Stimulated activated CD8-positive, alpha-beta memory T cell treated with anti-CD3 and anti-CD28 coated beads, Interleukin-15, amount 100 ng/mL, for 1 hour (primary cell): ENCODE measurements around the gene TXNDC5.

Experiments used
- DNase-seq: peaks from one replicate; pipeline ENCODE4 v3.0.0-alpha.2; 2020; ENCODE audit warnings: low read depth

TXNDC5 gene

DNA sequence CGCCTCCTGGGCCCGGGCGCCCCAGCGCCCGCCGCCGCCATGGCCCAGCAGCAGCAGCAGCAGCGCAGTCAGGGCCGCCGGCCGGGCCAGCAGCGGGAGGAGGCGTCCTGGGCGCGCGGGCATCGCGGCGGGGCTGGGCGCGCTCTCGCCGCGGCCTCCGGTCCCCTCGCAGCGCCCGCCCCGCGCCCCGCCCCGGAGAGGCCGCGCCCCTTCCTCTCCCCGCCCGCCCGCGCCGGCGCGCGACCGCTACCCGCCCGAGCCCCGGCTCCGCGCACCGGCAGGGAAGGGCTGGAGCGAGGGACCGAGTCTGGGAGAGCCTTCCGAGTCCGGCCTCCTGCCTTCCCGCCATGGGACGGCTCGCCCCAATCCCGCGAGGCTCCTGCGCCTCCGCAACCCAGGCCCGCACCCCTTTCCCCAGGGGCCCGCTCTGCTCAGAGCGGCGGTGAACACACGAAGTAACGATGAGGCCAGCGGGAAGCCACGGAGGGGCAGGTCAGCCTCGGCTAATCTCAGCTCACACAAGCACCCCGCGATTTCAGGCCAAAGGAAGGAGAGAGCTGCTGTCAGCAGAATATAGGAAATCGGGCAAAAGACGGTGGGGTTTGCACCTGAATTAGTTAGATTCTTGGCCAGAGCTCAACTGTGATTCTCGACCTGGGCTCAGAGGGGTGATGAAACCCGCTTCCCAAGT lies at the start of gene TXNDC5:
TXNDC5 (minus strand) TSS at position 135 of the 691 bp plus-strand sequence; CDS start at position 123, 12 bp downstream.
- DNase-seq: peak; percentile 40

DNA sequence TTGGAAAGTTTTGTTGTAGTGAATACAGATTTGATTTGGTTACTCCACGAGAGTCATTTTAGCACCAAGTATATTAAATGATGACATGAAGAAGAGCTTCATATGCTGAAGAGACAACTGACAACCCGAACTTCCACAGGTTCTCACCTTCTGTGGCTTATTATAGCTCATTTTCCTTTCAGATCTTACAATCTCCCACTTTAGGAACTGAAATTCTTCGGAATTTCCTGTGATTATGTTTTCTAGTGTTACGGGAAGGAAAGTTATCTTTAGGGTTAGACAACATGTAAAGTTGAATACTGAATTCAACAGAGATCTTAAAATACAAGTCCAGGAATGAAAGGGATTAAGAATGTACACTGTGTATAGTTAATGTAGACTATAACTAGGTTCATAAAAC lies 49.6 kb upstream of the TXNDC5 start:
- DNase-seq: no peak

DNA sequence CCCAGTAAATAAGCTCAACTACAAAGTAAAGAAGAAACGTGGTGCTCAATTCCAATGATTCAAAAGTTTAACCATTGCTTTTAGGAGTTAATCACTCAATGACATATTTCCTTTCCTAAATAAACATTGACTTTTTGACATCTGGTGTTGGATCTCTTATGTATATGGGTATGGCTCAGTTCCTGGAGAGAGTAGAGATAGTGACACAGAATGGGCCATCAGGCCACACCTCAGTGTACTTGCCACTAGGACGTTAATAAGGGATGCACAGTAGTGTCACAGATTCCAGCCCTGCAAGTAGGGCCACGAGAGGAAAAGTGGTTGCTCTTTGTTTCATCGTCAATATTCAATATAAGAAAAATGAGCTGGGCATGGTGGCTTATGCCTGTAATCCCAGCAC lies 48.9 kb upstream of the TXNDC5 start:
- DNase-seq: no peak

DNA sequence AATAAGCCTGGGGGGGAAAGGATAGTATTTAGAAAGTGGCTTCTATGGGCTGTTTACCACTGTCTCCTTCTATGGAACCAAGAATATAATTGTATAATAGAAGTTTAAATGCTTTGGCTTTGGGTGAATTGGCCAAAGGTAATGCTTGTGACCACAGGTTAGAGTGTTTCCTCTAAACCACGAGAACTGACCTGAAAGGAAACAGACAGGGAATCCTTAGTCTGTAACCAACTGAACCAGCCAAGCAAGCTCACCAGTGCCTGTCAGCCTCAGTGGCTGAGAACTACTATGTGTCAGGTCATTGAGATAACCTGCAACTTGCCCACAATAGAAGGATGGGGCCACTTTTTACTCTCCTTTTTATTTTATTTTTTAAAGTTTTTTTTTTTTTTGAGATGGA lies 47.9 kb upstream of the TXNDC5 start:
- DNase-seq: no peak

DNA sequence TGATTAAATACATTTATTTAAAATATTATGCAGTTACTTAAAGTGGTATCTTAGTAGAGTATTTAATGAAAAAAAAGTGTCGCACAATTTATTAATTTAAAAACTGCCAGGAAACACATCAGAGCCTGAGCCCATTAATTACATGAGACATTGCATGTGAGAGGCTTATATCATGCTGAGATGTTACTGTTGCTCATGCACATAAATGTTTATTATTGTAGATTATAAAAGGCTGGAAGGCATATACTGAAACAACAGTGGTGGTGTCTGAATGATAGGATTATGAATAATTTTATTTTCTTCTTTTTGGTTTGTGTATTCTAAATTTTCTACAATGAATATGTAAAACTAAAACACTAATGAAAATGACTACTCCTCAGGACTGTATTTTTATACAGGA lies 45.7 kb upstream of the TXNDC5 start:
- DNase-seq: no peak

DNA sequence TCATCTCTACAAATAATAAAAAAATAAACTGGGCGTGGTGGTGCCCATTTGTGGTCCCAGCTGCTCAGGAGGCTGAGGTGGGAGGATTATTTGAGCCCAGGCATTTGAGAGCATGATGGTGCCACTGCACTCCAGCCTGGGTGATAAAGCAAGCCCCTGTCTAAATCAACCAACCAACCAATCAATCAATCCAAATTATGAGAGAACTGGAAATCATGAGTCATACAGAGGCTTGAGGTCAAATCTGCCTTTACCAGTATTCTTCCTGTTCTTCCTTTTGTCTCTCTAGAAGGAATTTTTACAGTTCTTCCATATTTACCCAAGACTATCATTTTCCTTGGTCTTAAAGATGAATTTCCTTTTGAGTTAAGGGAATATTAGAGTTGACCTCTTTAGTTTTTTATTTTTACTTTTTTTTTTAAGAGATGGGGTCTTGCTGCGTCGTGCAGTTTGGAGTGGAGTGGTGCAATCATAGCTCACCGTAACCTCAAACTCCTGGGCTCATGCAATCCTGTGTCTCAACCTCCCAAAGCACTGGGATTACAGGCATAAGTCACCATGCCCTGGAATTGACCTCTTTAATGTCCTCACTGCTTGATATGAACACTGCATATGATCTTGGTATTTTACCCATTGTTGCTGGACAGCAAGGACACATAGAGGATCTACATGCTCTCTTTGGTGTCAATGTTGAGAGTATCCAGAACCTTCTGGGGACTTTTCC lies 44.1 kb upstream of the TXNDC5 start:
- DNase-seq: no peak

DNA sequence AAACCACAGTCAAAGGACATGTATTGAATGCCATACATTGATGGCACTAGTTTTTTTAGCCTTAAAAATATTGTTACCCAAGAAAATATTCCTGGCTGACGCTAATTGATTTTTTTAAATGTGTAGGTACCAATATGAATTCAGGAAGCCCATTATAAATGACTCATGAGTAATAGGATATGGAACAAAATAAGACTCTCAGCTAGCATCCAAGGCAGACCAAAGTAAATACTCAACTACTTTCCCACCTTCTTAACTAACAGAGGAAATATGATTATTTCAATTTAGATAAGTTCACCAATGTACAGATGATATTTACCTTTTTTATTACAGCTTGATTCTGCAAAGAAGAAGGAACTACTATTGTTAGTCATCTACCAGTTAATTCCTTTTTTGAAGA lies 43.2 kb upstream of the TXNDC5 start:
- DNase-seq: no peak

DNA sequence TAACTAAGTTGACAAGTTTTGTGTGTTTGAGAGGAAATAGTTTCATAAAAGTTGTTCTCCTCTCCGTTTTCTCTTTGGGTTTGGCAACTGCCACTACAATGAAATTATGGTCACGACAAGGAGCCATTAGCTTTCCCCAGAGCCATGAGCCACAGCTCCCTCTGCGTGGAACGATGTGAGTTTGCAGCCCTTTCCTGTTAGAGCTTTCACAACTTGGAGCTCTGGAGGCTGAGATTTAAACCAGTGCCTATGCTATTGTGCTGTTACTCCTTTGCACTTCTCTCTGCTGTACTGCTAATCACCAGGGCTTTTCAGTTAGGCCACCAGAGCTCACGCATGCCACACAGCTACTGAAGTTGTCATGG lies 29.3 kb upstream of the TXNDC5 start:
- no peak for DNase-seq

DNA sequence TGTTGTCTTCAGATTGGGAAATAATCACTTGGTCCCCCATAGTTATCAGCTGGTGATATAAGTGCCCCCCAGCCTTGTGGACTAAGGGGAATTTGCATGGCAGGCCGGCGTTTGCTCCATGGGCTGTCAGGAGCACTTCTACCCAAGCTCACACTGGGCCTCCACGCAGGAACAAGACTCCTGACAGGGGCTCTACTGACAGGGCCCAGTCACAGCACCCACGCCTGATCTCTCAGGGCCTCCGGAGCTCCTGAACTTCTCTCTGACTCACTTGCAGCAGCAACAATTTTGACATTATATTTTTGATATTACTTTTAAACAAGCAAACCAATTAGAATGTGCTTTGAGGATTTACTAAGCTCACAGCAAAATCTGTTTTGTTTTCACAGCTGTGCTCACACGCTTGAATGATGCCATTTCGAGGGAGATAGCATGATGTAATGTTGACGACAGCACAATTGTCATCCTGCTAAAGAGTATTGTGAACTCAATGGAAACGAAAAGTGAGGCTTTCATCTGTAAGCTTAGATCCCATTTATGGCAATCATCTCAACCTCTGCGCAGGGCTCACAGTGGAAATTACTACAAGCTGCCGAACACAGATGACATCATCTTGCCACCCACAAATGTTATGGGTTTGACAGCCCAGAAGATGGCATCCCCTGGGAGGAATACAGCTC lies 28.7 kb upstream of the TXNDC5 start:
- DNase-seq: no peak

DNA sequence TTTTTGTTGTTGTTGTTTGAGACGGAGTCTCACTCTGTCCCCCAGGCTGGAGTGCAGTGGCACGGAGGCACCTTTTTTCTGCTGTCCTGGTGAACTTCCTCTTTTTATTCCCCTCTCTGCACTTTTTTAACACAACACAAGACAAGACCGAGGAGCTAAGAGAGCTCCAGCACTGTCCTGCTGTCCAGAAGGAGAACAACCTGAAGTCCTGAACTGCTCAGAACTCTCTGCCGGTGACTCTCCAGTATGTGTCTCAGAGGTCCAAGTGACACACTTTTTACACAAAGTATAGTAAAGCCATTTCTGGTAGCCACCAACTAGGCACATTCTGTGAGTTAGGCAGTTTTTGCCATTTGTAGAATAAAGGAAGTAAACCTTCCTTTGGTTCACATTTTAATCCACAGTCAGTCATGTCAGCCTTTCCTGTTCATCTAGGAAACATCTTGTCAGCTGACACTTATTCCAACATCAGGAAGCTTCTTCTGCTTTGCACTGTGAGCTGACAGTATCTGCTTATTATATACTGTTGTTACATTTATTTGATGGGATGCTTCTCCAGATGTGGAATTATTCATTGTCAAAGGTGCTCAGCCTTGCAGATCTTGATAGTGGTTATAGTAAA lies 28.1 kb upstream of the TXNDC5 start:
- no peak for DNase-seq

DNA sequence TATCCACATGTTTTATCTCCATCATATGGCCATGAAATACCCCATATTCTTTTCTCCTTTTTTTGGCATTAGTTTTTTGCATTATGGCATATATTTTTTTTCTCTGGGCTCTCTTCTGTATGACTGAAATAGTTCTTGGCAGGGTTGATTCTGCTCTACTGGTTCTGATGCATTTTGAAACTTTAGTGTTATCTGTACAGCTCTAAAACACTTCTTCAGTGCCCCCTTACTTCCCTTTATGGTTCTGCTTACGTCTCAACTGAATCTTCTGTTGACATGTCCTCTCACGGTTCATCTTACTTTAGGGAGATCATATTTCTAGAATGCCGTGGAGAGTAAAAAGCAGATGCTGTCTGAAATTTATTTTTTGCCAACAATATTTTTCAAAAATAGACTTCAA lies 23.2 kb upstream of the TXNDC5 start:
- no peak for DNase-seq

DNA sequence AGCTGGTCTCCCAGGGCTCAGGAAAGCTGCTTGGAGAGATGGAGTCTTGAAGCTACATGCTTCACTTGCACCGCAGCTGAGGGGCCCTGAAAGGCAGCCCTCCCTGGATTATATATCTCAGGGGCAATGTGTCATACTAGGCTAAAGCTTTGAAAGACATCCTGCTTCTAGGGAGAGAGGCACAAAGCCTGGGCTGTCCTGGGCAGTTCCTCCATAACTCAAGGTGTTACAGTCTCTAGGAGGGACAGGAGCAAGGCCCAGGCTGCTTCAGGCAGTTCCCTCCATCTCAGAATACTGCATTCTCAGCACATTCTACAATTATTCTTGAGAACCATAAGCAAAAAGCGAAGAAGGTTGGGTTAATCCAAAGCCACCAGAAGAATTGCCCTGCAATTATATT lies 22.0 kb upstream of the TXNDC5 start:
- no peak for DNase-seq

DNA sequence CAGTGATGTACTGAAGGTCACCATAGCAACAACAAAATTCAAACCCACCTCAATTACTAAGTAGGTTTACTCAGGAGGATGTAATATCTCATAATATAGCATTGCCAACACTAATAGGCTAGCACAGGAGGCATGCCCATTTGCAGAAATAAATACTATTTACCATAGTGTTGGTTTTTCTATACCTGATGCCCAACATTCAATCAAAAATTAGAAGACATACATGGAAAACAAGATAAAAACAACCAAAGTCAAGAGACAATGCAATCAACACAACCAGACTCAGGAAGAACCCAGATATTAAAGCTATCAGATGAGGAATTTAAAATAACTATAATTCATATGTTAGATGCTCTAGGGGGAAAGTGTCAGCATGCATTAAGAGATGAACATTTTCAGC lies 14.3 kb upstream of the TXNDC5 start:
- DNase-seq: no peak

DNA sequence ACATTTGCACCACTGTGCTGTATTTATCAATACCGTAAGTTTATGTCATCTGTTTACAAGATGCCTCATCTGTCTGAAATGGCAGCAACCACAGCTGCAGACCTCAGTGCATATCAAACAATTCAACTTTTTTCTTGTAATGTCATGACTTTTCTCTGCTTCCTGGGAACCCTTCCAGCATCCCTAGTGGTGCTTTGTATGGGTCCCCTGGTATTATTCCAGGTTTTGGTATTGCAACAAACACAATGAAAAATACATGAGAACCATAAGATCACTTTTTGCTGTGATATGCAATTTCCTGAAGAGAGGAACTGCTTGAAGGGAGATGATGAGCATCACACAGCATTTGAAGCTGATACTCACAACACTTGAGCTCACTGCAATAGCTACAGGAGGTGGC lies 12.0 kb upstream of the TXNDC5 start:
- no peak for DNase-seq

DNA sequence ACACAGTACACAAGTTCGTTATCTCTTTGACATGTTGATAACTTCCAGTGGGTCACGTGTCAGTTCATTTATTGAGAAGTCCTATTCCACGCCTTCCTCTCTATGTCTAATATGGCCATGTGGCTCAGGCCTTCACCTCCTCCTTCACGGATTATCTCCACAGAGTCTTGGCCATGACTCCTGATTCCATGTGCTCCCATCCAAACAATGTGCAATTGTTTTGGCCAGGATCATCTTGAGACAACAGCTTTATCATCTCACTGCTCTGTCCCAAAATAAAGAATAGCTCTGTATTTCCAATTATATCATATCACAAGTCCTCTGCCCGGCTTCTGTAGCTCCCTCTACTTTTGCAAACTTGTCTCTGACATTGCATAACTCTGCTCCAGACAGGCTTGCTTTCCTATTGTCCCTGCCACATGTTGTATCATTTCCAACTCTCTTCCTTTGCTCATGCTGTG lies 11.1 kb upstream of the TXNDC5 start:
- no peak for DNase-seq

DNA sequence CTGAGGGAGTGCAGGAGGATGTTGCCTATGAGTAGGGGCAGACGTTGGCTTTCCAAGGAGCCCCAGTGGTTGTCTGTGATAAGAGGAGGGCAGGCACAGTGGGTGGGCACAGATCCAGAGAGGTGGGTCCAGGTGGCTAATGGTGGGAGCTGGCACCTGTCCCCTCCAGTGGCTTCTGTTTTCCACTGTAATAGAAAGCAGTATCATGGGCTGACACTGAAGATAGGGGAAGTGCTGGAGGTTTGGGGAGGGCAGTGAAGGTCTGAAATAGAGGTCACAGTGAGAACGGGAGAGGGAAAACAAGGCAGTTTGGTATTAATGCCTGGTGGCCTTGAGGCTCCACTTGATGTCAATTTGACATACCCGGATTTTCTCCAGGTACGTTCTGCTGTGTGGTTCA lies 10.5 kb upstream of the TXNDC5 start:
- no peak for DNase-seq

DNA sequence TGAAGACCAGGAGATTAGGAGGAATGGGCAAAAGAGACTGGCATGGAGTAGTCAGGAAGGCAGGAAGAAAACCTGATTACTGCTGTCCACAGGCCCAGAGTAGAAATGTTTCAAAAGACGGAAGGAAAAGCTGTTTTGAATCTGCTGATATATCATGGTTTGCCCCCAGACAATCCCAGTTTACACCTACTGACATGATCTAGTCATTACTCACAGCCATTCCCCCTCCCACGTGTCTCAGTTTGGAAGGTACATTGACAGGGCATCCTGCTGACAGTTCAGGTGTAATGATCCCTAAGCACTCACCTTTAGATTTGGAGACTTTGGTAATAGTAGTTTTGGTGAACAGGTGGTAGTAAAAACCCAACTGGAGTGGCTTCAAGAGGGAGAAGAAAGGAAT lies 9.8 kb upstream of the TXNDC5 start:
- DNase-seq: no peak

DNA sequence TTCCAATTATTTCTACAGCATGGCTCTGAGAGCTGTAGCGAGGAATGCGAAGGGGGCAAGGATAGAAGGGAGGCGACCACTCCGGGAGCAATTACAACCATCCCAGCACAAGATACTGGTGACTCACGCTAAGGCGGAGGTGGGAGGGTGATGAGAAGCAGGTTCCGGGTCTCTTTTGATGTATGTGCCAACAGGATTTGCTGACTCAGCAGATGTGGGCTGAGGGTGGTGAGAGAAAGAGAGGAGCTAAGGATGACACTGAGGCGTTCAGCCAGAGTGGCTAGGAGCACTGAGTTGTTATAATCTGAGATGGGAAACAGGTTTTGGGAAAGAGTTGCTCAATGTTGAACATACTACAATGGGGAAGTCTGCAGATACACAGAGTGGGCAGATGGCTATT lies 9.3 kb upstream of the TXNDC5 start:
- no peak for DNase-seq

DNA sequence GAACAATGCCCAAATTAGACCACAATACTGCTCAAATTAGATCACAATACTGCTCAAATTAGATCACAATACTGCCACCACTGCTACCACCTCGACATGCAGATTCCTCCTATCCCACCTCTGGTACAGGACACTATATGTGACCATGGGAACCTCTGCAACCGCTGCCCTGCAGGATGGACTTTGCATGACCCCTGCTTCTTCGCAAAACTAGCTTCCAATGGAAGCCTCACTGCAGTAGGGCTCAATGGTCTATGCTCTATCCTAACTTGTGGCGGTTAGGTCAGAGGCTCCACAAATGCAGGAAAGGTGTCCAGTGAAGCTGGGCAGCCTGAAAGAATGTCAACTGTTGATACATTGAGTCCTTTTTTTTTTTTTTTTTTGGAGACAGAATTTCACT lies 7.8 kb upstream of the TXNDC5 start:
- DNase-seq: no peak

DNA sequence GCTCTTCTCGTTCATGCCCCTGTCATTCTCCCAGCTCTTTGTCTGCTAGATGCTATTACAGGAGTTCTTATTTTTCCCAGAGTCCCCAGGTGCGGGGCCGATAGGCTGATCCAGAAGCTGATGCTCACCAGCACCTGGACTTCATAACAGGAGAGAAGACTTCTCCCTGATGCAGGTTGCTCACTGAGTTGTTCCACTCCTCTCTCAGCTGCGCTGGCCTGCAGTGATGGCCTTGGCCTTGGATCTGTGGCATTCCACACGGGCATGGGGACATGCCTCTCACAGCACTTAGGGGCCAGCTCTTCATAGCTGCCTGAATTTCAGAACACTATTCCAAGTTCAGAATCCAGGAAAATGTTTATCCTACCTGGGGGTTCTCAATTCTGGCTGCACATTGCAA lies 7.1 kb upstream of the TXNDC5 start:
- DNase-seq: no peak

DNA sequence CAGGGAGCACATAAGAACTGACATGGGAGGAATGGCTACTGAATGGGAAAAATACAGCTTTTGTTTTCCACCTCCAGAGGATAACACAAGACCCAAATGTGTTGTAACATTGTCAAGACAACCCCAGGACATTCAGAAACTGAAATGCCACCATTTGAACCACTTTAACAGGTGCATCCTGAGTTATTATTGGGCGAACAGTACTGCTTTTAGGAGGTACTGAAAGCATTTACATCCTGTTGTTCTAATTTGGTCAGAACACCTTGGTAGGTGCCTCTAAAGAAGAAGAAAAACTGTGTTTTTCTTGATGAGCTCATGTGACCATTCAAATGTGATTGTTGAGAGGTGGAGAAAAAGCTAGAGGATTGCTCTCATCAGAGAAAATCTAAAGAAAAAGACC lies 6.4 kb upstream of the TXNDC5 start:
- no peak for DNase-seq

DNA sequence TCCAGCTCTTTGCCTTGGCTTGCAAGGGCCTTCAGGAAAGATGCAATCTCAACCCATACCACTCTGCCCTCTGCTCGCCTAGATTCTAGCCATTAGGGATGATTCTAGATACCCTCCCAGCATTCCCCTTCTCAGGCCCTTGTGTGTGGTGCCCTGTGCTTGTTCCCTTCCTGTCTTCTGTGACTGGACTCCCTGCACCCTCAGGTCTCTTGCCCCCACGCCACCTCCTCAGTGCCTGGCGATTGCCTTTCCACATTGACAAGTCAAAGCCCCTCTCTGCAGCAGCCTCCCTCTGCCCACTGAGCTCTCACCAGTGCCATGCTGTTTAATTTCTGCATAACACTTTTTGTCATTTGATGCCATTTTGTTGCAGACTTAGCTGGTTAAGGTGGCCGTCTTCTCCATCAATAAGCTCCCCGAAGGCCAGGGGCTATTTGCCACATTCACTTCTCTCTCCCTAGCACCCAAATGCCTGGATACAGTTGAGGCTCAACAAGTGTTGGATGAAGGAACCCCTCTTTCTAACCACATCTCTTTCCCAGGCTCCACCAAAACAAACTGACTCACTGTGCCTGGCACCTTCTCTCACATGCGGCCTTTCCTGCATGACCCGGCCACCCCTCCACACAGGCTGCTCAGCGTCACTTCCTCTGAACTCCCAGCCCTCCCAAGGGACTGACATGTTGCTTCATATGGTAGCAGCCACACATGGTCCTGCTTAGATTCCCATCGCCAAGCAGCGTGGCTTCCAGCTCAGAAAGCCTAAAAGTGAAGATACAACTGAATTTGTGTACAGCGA lies 4.6 kb upstream of the TXNDC5 start:
- no peak for DNase-seq
